Stimulated activated CD8-positive, alpha-beta memory T cell treated with anti-CD3 and anti-CD28 coated beads, Interleukin-12 subunit alpha, Interleukin-12 subunit beta, amount 100 ng/mL, for 1 hour (primary cell): Measurements from ENCODE around the gene E2F1.
"Not testable (repeated sequence)": the region's sequence is repeated elsewhere in the genome, so short reads cannot be mapped to it uniquely, and the experiment has no call there.

Source experiments
- DNase-seq: peaks from one replicate; pipeline ENCODE4 v3.0.0-alpha.2; 2020; ENCODE audit warnings: low read depth

The E2F1 gene

DNA sequence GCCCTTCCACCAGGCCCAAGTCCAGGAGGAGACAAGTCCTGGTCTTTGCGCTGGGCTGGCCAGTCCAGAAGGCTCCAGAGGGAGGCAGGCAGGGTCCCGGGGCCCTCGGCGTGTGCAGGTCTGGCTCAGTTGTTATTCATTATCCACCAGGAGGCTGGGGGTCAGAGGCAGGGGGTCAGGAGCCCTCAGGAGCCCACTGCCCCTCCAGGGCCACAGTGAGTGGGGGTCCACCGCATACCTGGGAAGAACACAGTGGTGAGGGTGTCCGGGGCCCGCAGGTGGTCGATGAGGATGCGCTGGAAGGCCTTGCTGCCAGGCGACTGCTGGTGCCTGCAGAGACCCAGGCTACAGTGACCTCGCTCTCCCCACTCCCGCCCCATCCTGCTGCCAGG is 28.5 kb downstream of the E2F1 start:
- no peak for DNase-seq

GRCh38 chr20:33656783-33657703 is 29.1 kb downstream of the E2F1 start:
- DNase-seq = no peak

- DNase-seq = no peak
Observed at GRCh38 chr20:33656010-33656782, 30.0 kb downstream of the E2F1 start.

DNA sequence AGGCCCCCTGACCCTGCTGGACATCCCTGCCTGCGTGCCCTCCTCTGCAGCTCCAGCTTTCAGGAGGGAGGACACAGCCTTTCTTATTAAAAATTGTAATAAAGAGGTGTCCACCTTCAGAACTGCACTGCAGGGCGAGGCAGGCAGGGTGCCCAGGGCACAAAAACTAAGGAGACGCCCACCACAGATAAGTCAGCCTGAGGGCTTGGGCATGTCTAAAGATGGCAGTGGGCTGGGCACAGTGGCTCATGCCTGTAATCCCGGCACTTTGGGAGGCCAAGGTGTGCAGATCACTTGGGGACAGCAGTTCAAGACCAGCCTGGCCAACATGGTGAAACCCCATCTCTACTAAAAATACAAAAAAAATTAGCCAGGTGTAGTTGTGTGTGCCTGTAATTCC is 31.0 kb downstream of the E2F1 start:
- DNase-seq = no peak

DNA sequence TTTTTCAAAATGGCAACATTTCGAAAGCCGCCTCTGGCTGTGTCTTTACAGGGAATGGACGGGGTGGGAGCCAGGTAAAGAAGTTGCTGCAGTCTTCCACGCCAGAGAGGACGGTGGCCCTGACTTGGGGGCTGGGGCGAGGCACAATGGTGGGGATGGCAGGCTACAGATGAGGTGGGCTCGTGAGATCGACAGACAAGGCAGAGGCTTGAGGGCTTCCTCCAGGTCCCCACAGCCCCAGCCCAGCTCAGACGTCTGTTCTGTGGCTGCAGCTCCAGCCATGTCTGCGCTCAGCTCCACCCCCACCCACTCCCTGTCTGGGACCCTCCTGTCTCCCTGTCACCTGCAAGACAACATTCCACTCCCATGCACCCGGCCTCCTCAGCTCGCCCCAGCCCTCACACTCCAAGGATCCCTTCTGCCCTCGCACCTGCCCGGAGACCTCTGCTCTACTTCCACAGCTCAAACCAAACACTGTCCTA is 31.5 kb downstream of the E2F1 start:
- DNase-seq = no peak

- no peak for DNase-seq
Observed at GRCh38 chr20:33653900-33654596, 32.1 kb downstream of the E2F1 start.

GRCh38 chr20:33653218-33653899 is 32.8 kb downstream of the E2F1 start:
- DNase-seq = no peak

DNA sequence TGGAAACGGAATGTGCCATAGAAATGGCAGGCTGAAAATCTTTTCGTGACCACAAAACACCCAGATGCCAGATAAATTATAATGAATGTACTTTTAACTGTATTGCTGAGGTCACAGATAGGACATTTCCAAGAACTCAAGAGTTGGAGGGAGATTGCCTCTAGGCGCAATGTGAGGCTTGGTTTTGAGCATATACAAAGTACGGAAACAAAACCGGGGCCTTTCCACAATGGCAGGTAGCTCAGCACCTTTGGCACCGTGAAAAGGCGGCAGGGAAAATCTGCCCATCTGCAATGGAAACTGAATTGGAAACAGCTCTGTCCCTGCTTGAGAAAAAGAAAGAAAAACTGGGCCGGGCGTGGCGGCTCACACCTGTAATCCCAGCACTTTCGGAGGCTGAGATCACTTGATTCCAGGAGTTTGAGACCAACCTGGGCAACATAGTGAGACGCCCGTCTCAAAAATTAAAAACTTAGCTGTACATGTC is 34.6 kb downstream of the E2F1 start:
- DNase-seq = no peak

GRCh38 chr20:33650753-33651561 is 35.2 kb downstream of the E2F1 start:
- DNase-seq = no peak

DNA sequence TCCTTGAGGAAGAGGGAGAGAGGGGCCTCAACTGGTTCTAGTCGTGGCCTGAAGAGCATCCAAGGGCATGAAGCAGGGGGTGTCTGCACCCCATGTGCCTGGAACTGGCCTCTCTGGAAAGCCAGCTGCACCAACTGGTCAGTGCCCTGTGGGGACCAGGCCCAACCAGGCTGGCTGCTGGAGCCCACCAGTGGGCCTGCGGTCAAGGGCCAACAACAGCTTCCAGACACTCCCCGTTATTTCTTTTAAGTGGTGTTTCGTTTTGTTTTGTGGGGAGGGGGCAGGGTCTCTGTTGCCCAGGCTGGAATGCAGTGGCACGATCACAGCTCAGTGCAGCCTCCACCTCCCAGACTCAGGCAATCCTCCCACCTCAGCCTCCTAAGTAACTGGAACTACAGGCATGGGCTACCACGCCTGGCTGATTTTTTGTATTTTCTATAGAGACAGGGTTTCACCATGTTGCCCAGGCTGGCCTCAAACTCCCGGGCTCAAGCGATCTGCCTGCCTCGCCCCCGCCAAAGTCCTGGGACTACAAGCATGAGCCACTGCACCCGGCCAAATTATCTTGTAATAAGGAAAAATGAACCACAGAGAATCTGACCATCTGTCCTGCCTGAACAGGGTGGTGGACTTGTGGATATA is 36.0 kb downstream of the E2F1 start:
- DNase-seq = no peak

DNA sequence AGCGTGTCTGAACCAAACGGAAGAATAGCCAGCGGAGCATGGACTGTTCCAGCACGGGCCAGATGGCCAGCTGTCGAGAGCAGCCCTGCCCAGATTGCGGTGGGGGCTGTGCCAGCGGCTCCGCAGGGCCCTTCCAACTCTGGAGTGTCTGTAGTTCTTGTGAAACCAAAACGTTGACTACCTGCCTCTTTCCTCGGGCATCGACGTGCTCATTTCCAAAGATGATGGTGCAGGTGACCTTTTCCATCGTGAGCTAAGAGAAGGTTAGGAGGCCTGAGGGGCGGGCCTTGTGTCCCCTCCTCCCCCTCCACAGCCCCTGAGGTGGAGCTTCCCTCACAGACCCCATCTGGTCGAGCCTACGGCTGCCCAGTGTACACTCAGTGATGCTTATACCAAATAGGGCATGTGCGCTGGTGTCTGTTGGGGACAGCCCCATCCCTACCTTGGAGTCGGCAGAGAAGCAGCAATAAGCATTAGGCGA is 36.9 kb downstream of the E2F1 start:
- DNase-seq = no peak

GRCh38 chr20:33648396-33649004 is 37.7 kb downstream of the E2F1 start:
- no peak for DNase-seq

DNA sequence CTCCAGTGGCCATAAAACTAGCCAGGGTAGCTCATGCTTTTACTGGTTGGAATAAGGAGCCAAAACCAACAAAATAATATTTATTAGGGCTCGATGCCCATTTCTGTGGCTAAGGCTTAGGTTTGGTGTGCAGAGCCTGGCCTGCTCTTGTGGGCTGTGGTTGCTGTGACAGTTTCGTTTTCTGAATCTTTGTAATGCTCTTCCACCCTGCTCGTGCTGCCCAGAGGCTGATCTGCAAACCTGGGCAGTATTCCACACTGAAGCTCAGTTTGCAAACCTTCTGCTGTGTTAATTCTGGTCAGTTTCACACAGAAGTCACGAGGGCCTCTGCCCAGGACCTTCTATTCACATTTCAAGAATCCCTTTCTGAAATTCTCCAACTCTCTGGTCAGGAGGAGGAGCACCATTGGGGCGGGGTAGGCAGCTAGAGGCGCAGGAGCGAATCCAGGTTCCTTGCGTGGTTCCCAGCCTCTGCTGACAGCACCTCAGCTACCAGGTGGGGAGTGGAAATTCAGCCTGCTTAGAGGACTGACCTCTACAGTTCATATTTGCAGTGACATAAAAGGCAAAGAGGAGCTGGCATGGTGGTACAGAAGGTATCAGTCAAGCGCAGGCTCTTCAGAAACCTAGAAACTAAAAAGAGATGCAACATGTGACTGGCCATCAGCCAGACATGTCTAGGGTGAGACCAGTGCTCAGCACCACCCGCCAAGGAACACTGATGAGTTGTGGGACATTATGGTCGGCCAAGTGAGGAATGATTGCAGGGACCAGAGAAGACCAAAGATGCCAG is 38.4 kb downstream of the E2F1 start:
- DNase-seq = no peak

DNA sequence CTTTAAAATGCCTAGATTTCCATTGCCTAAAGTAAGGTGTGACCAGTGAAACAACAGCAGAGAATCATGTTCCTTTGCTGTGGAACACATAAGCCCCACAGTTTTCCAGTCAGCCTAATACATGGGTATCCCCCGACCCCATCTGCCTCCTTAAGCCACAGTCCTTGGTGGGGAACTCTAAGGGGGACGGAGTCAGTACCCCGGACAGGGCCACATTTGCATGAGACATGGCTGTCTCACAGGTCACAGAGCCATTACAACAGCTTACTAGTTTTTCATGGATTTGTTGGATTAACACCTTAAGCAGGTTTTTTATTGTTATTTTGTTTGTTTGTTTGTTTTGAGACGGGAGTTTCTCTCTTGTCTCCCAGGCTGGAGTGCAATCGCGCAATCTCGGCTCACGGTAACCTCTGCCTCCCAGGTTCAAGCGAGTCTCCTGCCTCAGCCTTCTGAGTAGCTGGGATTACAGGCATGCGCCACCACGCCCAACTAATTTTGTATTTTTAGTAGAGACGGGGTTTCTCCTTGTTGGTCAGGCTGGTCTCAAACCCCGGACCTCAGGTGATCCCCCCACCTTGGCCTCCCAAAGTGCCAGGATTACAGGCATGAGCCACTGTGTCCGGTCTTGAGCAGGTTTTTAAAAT is 39.1 kb downstream of the E2F1 start:
- DNase-seq = not testable (repeated sequence)

- DNase-seq = no peak
Observed at GRCh38 chr20:33646191-33646590, 40.0 kb downstream of the E2F1 start.

GRCh38 chr20:33645396-33645795 is 40.8 kb downstream of the E2F1 start:
- no peak for DNase-seq

GRCh38 chr20:33645072-33645358 is 41.2 kb downstream of the E2F1 start:
- no peak for DNase-seq

DNA sequence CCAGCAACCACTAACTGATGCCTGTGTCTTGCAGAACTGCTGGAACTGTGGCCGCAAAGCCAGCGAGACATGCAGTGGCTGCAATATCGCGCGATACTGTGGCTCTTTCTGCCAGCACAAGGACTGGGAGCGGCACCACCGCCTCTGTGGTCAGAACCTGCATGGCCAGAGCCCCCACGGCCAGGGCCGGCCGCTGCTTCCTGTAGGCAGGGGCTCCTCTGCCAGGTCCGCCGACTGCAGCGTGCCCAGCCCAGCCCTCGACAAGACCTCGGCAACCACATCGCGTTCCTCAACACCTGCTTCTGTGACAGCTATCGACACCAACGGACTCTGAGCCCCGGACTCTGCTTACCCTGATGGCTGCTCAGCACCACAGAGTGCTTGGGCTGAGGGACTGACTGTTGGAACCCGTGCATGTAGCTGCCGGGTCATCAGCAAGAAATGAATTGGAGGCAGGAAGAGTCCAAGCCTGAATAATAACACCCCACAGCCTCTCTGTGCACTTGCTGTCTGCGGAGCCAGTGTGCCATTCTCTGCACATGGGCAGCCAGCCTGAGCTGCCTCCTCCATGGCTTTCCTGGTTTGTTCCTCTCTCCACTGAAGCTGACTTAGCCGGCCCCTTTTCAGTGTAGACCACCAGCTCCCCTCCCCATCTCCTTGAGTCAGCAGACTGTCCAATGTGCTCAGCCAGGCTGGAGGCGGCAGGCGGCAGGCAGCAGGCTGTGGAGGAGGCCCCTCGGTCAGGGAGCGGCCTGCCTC is 41.7 kb downstream of the E2F1 start:
- DNase-seq = no peak
